ENCODE results near the gene IL17RE. TPM values are rescaled to one million over a fixed set of nuclear protein-coding genes. Genes with fewer than 3 reads are reported as not detected.

The IL17RE gene
- polyA plus RNA-seq, 1 donor from 2014 or later, result 0.52 TPM

DNA sequence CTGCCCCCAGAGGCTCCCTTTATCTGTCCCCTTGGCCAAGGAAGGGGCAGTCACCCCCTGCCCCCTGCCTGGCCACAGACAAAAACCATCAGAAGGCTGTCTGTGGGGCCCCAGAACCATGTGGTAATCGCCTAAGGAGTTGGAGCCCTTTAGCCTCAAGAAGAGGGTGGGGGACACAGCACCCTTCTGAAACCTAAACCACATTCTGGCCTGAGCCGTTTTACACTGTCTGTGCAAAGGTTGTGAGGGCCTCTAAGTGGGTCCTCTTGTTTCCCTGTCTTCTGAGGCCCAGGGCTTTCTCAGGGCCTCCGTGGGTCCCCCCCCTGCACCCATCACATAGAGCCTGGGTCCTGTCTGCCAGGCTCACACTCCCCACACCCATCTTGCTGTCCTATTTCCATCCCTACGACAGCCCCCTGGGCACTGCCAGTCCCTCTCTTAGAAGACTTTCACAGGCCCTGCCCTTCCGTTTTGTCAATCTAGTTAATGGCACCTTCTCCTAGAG is 41.0 kb upstream of the IL17RE start:
- no peak overlapping the region for H2AFZ ChIP-seq (ENCODE audit: low read depth, low read length)
- no peak overlapping the region for H3K27ac ChIP-seq (ENCODE audit: low read length)
- H3K4me3 ChIP-seq (ENCODE audit: low read length), result no peak overlapping the region
- H4K20me1 ChIP-seq (ENCODE audit: insufficient read depth), result no peaks in the 10 kb centered on the region
- no peaks in the 10 kb centered on the region for H3F3A ChIP-seq (ENCODE audit: insufficient read depth, low read length, poor library complexity, severe bottlenecking)
- no peaks in the 10 kb centered on the region for H3K79me2 ChIP-seq (replicated peaks; ENCODE audit: insufficient read depth, low read length)
- no peak for TF ChIP-seq EZH2 (IDR thresholded peaks at IDR 0.05; ENCODE audit: borderline replicate concordance, insufficient read depth, low read length, poor library complexity, severe bottlenecking)
- H3K9me2 ChIP-seq (ENCODE audit: insufficient read depth, low read length), result no peaks in the 10 kb centered on the region
- no peak overlapping the region for H3K9ac ChIP-seq (ENCODE audit: low read length)
- no peak overlapping the region for H3K4me2 ChIP-seq (ENCODE audit: low read length)
- no peaks in the 10 kb centered on the region for H3K36me3 ChIP-seq (ENCODE audit: insufficient read depth, low read length)
- H3K27me3 ChIP-seq (ENCODE audit: insufficient read depth, low read depth, low read length), result no peaks in the 10 kb centered on the region
- H3K9me3 ChIP-seq (ENCODE audit: low read length), result no peaks in the 10 kb centered on the region

DNA sequence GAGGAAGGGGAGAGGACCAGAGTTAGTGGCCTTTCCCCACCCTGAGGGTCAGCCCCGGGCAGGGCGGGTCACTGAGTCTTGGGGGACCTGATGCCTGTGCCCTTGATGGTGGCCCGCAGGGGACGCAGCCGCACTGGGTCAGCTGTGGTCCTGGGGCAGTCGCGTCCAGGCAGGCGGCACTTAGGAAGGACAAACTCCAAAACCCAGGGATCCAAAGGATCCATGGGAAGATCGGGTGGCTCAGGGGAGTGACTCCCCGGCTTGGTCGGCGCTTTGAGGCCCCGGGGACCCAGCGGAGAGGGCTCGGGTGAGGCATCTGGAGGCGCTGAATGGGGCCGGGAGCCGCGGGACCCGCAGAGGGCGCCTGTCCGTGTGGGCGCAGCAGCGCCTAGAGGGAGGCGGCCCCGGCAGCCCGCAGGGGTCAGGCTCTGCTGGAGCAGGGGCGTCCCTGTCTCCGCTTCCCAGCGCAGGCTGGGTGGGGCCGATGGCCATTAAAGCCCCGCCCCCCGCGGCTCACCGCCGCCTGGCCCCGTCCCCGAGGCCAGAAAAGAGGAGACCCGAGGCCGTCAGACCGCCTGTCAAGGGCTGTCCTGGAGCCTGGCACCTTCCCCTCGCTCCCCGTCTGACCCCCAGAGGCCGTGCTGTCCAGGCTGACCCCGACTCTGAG is 40.1 kb upstream of the IL17RE start:
- no peaks in the 10 kb centered on the region for H3K9me2 ChIP-seq (ENCODE audit: insufficient read depth, low read length)
- H4K20me1 ChIP-seq (ENCODE audit: insufficient read depth), result no peaks in the 10 kb centered on the region
- no peaks in the 10 kb centered on the region for H3K9me3 ChIP-seq (ENCODE audit: low read length)
- no peaks in the 10 kb centered on the region for H3K79me2 ChIP-seq (replicated peaks; ENCODE audit: insufficient read depth, low read length)
- no peaks in the 10 kb centered on the region for H3K27me3 ChIP-seq (ENCODE audit: insufficient read depth, low read depth, low read length)
- no peak overlapping the region for H3K9ac ChIP-seq (ENCODE audit: low read length)
- H3F3A ChIP-seq (ENCODE audit: insufficient read depth, low read length, poor library complexity, severe bottlenecking), result no peaks in the 10 kb centered on the region
- no peak overlapping the region for H3K4me3 ChIP-seq (ENCODE audit: low read length)
- H3K27ac ChIP-seq (ENCODE audit: low read length), result no peak overlapping the region
- TF ChIP-seq, protein P1, sequence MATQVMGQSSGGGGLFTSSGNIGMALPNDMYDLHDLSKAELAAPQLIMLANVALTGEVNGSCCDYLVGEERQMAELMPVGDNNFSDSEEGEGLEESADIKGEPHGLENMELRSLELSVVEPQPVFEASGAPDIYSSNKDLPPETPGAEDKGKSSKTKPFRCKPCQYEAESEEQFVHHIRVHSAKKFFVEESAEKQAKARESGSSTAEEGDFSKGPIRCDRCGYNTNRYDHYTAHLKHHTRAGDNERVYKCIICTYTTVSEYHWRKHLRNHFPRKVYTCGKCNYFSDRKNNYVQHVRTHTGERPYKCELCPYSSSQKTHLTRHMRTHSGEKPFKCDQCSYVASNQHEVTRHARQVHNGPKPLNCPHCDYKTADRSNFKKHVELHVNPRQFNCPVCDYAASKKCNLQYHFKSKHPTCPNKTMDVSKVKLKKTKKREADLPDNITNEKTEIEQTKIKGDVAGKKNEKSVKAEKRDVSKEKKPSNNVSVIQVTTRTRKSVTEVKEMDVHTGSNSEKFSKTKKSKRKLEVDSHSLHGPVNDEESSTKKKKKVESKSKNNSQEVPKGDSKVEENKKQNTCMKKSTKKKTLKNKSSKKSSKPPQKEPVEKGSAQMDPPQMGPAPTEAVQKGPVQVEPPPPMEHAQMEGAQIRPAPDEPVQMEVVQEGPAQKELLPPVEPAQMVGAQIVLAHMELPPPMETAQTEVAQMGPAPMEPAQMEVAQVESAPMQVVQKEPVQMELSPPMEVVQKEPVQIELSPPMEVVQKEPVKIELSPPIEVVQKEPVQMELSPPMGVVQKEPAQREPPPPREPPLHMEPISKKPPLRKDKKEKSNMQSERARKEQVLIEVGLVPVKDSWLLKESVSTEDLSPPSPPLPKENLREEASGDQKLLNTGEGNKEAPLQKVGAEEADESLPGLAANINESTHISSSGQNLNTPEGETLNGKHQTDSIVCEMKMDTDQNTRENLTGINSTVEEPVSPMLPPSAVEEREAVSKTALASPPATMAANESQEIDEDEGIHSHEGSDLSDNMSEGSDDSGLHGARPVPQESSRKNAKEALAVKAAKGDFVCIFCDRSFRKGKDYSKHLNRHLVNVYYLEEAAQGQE (IDR thresholded peaks at IDR 0.05; ENCODE audit: borderline replicate concordance), result no peak
- TF ChIP-seq SMC3 (conservative IDR thresholded peaks at IDR 0.05; ENCODE audit: poor library complexity), result no peak
- no peak for TF ChIP-seq POLR2AphosphoS5 (IDR thresholded peaks at IDR 0.05)
- no peak for TF ChIP-seq EP300 (conservative IDR thresholded peaks at IDR 0.05; ENCODE audit: poor library complexity, severe bottlenecking)
- no peak for TF ChIP-seq TAF1 (IDR thresholded peaks at IDR 0.05; ENCODE audit: low read depth)
- H2AFZ ChIP-seq (ENCODE audit: low read depth, low read length), result no peak overlapping the region
- no peaks in the 10 kb centered on the region for H3K36me3 ChIP-seq (ENCODE audit: insufficient read depth, low read length)
- no peak overlapping the region for H3K4me2 ChIP-seq (ENCODE audit: low read length)

DNA sequence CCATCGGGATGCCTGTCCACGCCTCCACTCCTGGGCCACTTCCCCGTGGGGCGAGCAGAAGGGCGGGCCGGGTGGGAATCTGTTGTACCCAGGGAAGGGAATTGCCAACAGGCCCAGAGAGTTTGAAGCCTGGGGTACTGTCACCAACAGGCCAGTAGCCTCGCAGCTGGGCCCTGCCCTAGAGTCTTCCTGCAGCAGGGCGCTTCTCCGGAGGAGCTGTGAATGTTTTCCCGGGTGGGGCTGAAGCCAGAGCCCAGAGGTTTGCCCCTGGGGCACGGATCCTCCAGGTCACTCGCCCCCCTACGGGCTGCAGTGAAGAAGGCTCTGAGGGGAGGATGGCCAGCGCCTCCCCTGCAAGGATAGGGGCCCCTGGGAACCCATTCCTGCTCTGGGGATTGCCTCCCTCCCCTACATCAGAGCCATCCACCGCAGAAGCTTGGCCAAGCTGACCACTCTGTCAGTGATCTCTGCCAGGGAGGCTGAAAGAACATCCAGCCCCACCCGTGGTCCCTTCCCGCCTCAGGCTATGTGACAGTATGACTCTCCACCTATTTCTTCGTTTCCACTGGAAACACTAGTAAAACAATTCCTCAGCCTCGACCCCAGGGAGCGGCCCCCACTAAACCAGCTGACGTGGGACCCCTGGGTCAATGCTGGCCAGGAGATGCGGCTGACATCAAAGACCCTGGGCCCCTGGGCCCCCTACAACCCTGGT is 39.4 kb upstream of the IL17RE start:
- Histone ChIP-seq H3K27me3 (ENCODE audit: insufficient read depth, low read depth, low read length) (no peaks in the 10 kb centered on the region), H2AFZ (ENCODE audit: low read depth, low read length) (no peak overlapping the region), H3F3A (ENCODE audit: insufficient read depth, low read length, poor library complexity, severe bottlenecking) (no peaks in the 10 kb centered on the region), H3K27ac (ENCODE audit: low read length) (no peak overlapping the region), H3K79me2 (replicated peaks; ENCODE audit: insufficient read depth, low read length) (no peaks in the 10 kb centered on the region), H3K9me3 (ENCODE audit: low read length) (no peaks in the 10 kb centered on the region), H3K9me2 (ENCODE audit: insufficient read depth, low read length) (no peaks in the 10 kb centered on the region), H3K9ac (ENCODE audit: low read length) (no peak overlapping the region), H4K20me1 (ENCODE audit: insufficient read depth) (no peaks in the 10 kb centered on the region), H3K4me3 (ENCODE audit: low read length) (no peak overlapping the region), H3K4me2 (ENCODE audit: low read length) (no peak overlapping the region), H3K36me3 (ENCODE audit: insufficient read depth, low read length) (no peaks in the 10 kb centered on the region)
- TF ChIP-seq RAD21 (conservative IDR thresholded peaks at IDR 0.05), result no peak
- TF ChIP-seq, protein P2, sequence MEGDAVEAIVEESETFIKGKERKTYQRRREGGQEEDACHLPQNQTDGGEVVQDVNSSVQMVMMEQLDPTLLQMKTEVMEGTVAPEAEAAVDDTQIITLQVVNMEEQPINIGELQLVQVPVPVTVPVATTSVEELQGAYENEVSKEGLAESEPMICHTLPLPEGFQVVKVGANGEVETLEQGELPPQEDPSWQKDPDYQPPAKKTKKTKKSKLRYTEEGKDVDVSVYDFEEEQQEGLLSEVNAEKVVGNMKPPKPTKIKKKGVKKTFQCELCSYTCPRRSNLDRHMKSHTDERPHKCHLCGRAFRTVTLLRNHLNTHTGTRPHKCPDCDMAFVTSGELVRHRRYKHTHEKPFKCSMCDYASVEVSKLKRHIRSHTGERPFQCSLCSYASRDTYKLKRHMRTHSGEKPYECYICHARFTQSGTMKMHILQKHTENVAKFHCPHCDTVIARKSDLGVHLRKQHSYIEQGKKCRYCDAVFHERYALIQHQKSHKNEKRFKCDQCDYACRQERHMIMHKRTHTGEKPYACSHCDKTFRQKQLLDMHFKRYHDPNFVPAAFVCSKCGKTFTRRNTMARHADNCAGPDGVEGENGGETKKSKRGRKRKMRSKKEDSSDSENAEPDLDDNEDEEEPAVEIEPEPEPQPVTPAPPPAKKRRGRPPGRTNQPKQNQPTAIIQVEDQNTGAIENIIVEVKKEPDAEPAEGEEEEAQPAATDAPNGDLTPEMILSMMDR (IDR thresholded peaks at IDR 0.05; ENCODE audit: poor library complexity, severe bottlenecking), result no peak
- TF ChIP-seq, protein P1 (IDR thresholded peaks at IDR 0.05; ENCODE audit: borderline replicate concordance), result no peak
- TF ChIP-seq EZH2 (IDR thresholded peaks at IDR 0.05; ENCODE audit: borderline replicate concordance, insufficient read depth, low read length, poor library complexity, severe bottlenecking), result no peak
- TF ChIP-seq POLR2AphosphoS5 (IDR thresholded peaks at IDR 0.05), result no peak
- no peak for TF ChIP-seq TAF1 (IDR thresholded peaks at IDR 0.05; ENCODE audit: low read depth)
- no peak for TF ChIP-seq MXI1 (conservative IDR thresholded peaks at IDR 0.05; ENCODE audit: poor library complexity, severe bottlenecking)
- no peak for TF ChIP-seq EP300 (conservative IDR thresholded peaks at IDR 0.05; ENCODE audit: poor library complexity, severe bottlenecking)
- no peak for TF ChIP-seq SMC3 (conservative IDR thresholded peaks at IDR 0.05; ENCODE audit: poor library complexity)

Measured in neural cell (in vitro differentiated cells).